AG10803 (cell line): ENCODE results near the gene TMEM123.
"Not testable (repeated sequence)": the region's sequence is repeated elsewhere in the genome, so short reads cannot be mapped to it uniquely, and the experiment has no call there.

Experiments
- DNase-seq: peaks from one replicate; pipeline ENCODE4 v3.0.0; 2010; ENCODE audit warnings: low read depth
- H3K4me3 ChIP-seq: 2 replicates; pipeline ENCODE4 v1.5.1; 2011; ENCODE audit warnings: mild to moderate bottlenecking, low read length, control low read depth
- CTCF ChIP-seq: conservative IDR thresholded peaks from 2 replicates; pipeline ENCODE4 v1.5.1; 2011; ENCODE audit warnings: mild to moderate bottlenecking, low read length, control low read depth, inconsistent platforms

The TMEM123 gene

GRCh38 chr11:102377891-102378290 lies 74.7 kb downstream of the TMEM123 start:
- DNase-seq: no peak
- H3K4me3 ChIP-seq: no peak overlapping the region
- no peak for TF ChIP-seq CTCF

GRCh38 chr11:102375720-102376399 lies 76.7 kb downstream of the TMEM123 start:
- no peak overlapping the region for H3K4me3 ChIP-seq
- DNase-seq: no peak
- TF ChIP-seq CTCF: no peak

- not testable (repeated sequence) for H3K4me3 ChIP-seq, DNase-seq
Observed at GRCh38 chr11:102374633-102375424, 77.7 kb downstream of the TMEM123 start.

- DNase-seq: no peak
- no peak for TF ChIP-seq CTCF
Observed at GRCh38 chr11:102368472-102368871, 84.1 kb downstream of the TMEM123 start.

GRCh38 chr11:102367364-102367763 lies 85.2 kb downstream of the TMEM123 start:
- H3K4me3 ChIP-seq: no peak overlapping the region
- DNase-seq: peak; percentile 17
- peak; percentile 29 for TF ChIP-seq CTCF

More at GRCh38 chr11:102368472-102368871, 84.1 kb downstream of the TMEM123 start:
- no peak overlapping the region for H3K4me3 ChIP-seq

GRCh38 chr11:102364991-102365390 lies 87.6 kb downstream of the TMEM123 start:
- DNase-seq: no peak
- H3K4me3 ChIP-seq: no peak overlapping the region
- no peak for TF ChIP-seq CTCF

- DNase-seq: peak; percentile 52
- no peak for TF ChIP-seq CTCF
- no peak overlapping the region for H3K4me3 ChIP-seq
Observed at GRCh38 chr11:102361086-102362031, 91.2 kb downstream of the TMEM123 start.
